RPMI8226 (cell line): ENCODE data around the gene DPEP2NB.
"Not testable (repeated sequence)": the region's sequence is repeated elsewhere in the genome, so short reads cannot be mapped to it uniquely, and the experiment has no call there.

Experiments used
- DNase-seq: peaks from one replicate; pipeline ENCODE4 v3.0.0-alpha.2; 2015

Gene DPEP2NB

GRCh38 chr16:68015681-68016080, at the start of gene DPEP2NB:
Gene DPEP2NB, minus strand, starts transcription at chr16:68015911. Its CDS starts 141 bp downstream, at chr16:68015770.
- DNase-seq = no peak

GRCh38 chr16:68064791-68065365, 49.2 kb upstream of the DPEP2NB start:
- peak; percentile 74 for DNase-seq

- no peak for DNase-seq
Observed at GRCh38 chr16:68062910-68063393, 47.2 kb upstream of the DPEP2NB start.

- no peak for DNase-seq
Observed at GRCh38 chr16:68061396-68061795, 45.7 kb upstream of the DPEP2NB start.

- no peak for DNase-seq
Observed at GRCh38 chr16:68059804-68060203, 44.1 kb upstream of the DPEP2NB start.

- DNase-seq = no peak
Observed at GRCh38 chr16:68055395-68055794, 39.7 kb upstream of the DPEP2NB start.

- no peak for DNase-seq
Observed at GRCh38 chr16:68049449-68049848, 33.7 kb upstream of the DPEP2NB start.

- DNase-seq = no peak
Observed at GRCh38 chr16:68047987-68048386, 32.3 kb upstream of the DPEP2NB start.

- DNase-seq = no peak
Observed at GRCh38 chr16:68046106-68046505, 30.4 kb upstream of the DPEP2NB start.

GRCh38 chr16:68041783-68042182, 26.1 kb upstream of the DPEP2NB start:
- no peak for DNase-seq

GRCh38 chr16:68040506-68041288, 25.0 kb upstream of the DPEP2NB start:
- DNase-seq = peak; percentile 88

GRCh38 chr16:68037841-68038597, 22.3 kb upstream of the DPEP2NB start:
- no peak for DNase-seq

GRCh38 chr16:68035227-68035626, 19.5 kb upstream of the DPEP2NB start:
- no peak for DNase-seq

- no peak for DNase-seq
Observed at GRCh38 chr16:68033101-68033500, 17.4 kb upstream of the DPEP2NB start.

GRCh38 chr16:68031951-68032350, 16.2 kb upstream of the DPEP2NB start:
- no peak for DNase-seq

- not testable (repeated sequence) for DNase-seq
Observed at GRCh38 chr16:68030108-68030507, 14.4 kb upstream of the DPEP2NB start.

GRCh38 chr16:68028996-68029395, 13.3 kb upstream of the DPEP2NB start:
- no peak for DNase-seq

GRCh38 chr16:68022728-68023537, 7.2 kb upstream of the DPEP2NB start, which contains the start of the genes DDX28 and DUS2:
Gene DDX28, minus strand, starts transcription at chr16:68023232. Its CDS starts 30 bp downstream, at chr16:68023202.
Gene DUS2, plus strand, starts transcription at chr16:68023284. Its CDS starts 14,740 bp downstream, at chr16:68038024.
- DNase-seq = peak; percentile 97

GRCh38 chr16:68022278-68022727, 6.6 kb upstream of the DPEP2NB start:
- no peak for DNase-seq

GRCh38 chr16:68021490-68021889, 5.8 kb upstream of the DPEP2NB start:
- DNase-seq = no peak

GRCh38 chr16:68019167-68019680, 3.5 kb upstream of the DPEP2NB start:
- DNase-seq = no peak

GRCh38 chr16:68013440-68013839, 2.3 kb downstream of the DPEP2NB start:
- peak; percentile 61 for DNase-seq
